Endothelial cell of umbilical vein (primary cell): ENCODE measurements around the gene MRTFA. TPM values are rescaled to one million over a fixed set of nuclear protein-coding genes. Genes with fewer than 3 reads are reported as not detected.
"Not testable (repeated sequence)": the region's sequence is repeated elsewhere in the genome, so short reads cannot be mapped to it uniquely, and the experiment has no call there.

Source experiments
- BruUV-seq: library from RNA; stranded (reverse); fragments of 400-500 nt; replicated peaks from 2 replicates; lab custom pipeline; 2021; lab: Mats Ljungman, UMichigan
- CTCF ChIA-PET: fragments of 300-600, 350-600 bp; sonication (Branson Sonifier 250); formaldehyde crosslinking; loops from one replicate; lab custom pipeline; 2021; ENCODE audit warnings: antibody characterized with exemption, inconsistent platforms; lab: Charles Lee
- POLR2A ChIA-PET: fragments of 300-600, 350-600 bp; sonication (Branson Sonifier 250); formaldehyde crosslinking; loops from one replicate; lab custom pipeline; 2021; ENCODE audit warnings: antibody characterized with exemption, inconsistent platforms; lab: Charles Lee
- DNase-seq: peaks from one replicate; pipeline ENCODE4 v3.0.0-alpha.2; 2011; ENCODE audit warnings: low read depth, low spot score
- FAIRE-seq: peaks from 2 replicates; lab custom pipeline; 2011; peaks lifted over from hg19 to GRCh38; lab: Jason Lieb, UNC
- H2AFZ ChIP-seq: 2 replicates; pipeline ENCODE4 v1.6.0; 2012; ENCODE audit warnings: low read depth, low read length, control low read depth, inconsistent platforms
- H3K27ac ChIP-seq: 2 replicates; pipeline ENCODE4 v1.5.1; 2011; ENCODE audit warnings: low read depth, mild to moderate bottlenecking, control low read depth, low read length, moderate library complexity; ENCODE audit not compliant: insufficient read depth
- H3K27me3 ChIP-seq, 2 experiments: 2 replicates each; pipeline versions ENCODE4 v1.6.0 to v1.6.1; 2011; ENCODE audit warnings: low read length in 2 of 2, mixed read lengths in 1 of 2; ENCODE audit not compliant: control insufficient read depth in 2 of 2, insufficient read depth in 2 of 2
- H3K36me3 ChIP-seq, 2 experiments: 2 replicates in 1 of 2; 3 replicates in 1 of 2; pipeline ENCODE4 v1.5.1; 2011; ENCODE audit warnings: low read length in 2 of 2, mild to moderate bottlenecking in 1 of 2, moderate library complexity in 1 of 2; ENCODE audit not compliant: control insufficient read depth in 2 of 2, insufficient read depth in 2 of 2; ENCODE audit errors: extremely low read depth in 1 of 2
- H3K4me1 ChIP-seq: 3 replicates; pipeline ENCODE4 v1.5.1; 2011; ENCODE audit warnings: mild to moderate bottlenecking, low read length; ENCODE audit not compliant: control insufficient read depth, insufficient read depth; ENCODE audit errors: extremely low read depth
- H3K4me2 ChIP-seq: 2 replicates; pipeline ENCODE4 v1.6.1; 2011; ENCODE audit warnings: low read length, control low read depth, mixed read lengths; ENCODE audit not compliant: insufficient read depth
- H3K4me3 ChIP-seq, 3 experiments: fragments of 200-600 bp in 1 of 3; sonication (generic), shearing (Covaris generic) in 1 of 3; replicated peaks in 1 of 3; 2 replicates each; pipeline ENCODE4 v1.5.1; 2011 to 2016; ENCODE audit warnings: control low read depth in 3 of 3, low read length in 3 of 3, mild to moderate bottlenecking in 2 of 3, inconsistent platforms in 1 of 3, low read depth in 1 of 3, moderate library complexity in 1 of 3; ENCODE audit not compliant: insufficient read depth in 1 of 3
- H3K79me2 ChIP-seq: 2 replicates; pipeline ENCODE4 v1.6.0; 2012; ENCODE audit warnings: low read length, inconsistent platforms; ENCODE audit not compliant: control insufficient read depth, insufficient read depth
- H3K9ac ChIP-seq: replicated peaks from 2 replicates; pipeline ENCODE3; 2011; ENCODE audit warnings: low read length, control low read depth; ENCODE audit not compliant: insufficient read depth; ENCODE audit errors: extremely low read depth
- H3K9me1 ChIP-seq: replicated peaks from 3 replicates; pipeline ENCODE4 v1.6.0; 2011; ENCODE audit warnings: mild to moderate bottlenecking, low read length; ENCODE audit not compliant: control insufficient read depth, insufficient read depth; ENCODE audit errors: extremely low read depth
- H3K9me3 ChIP-seq: replicated peaks from 2 replicates; pipeline ENCODE4 v1.5.1; 2012; ENCODE audit warnings: low read length, inconsistent platforms; ENCODE audit not compliant: control insufficient read depth, insufficient read depth
- H4K20me1 ChIP-seq: replicated peaks from 2 replicates; pipeline ENCODE3; 2011; ENCODE audit warnings: mild to moderate bottlenecking, low read length; ENCODE audit not compliant: control insufficient read depth, insufficient read depth; ENCODE audit errors: extremely low read depth
- EZH2 ChIP-seq: IDR thresholded peaks from 2 replicates; pipeline ENCODE4 v1.6.1; 2012; ENCODE audit warnings: borderline replicate concordance, low read depth, mild to moderate bottlenecking, moderate library complexity, low read length, inconsistent platforms; ENCODE audit not compliant: severe bottlenecking
- FOS ChIP-seq: IDR thresholded peaks from 2 replicates; pipeline ENCODE4 v1.6.1; 2011; ENCODE audit warnings: mild to moderate bottlenecking, low read length, moderate library complexity, borderline replicate concordance; ENCODE audit not compliant: insufficient read depth
- GATA2 ChIP-seq: IDR thresholded peaks from 2 replicates; pipeline ENCODE4 v1.7.0; 2011; ENCODE audit warnings: low read depth, mild to moderate bottlenecking, moderate library complexity, mixed read lengths, low read length; ENCODE audit not compliant: insufficient read length, insufficient read depth
- JUN ChIP-seq: IDR thresholded peaks from 2 replicates; pipeline ENCODE4 v1.6.1; 2011; ENCODE audit warnings: borderline replicate concordance, low read depth; ENCODE audit not compliant: insufficient read length, insufficient read depth
- MYC ChIP-seq: IDR thresholded peaks from one replicate; pipeline ENCODE4 v1.6.1; 2011; ENCODE audit warnings: mild to moderate bottlenecking, low read depth, low read length
- POLR2A ChIP-seq: IDR thresholded peaks from 2 replicates; pipeline ENCODE4 v1.6.1; 2012; ENCODE audit warnings: low read depth, mild to moderate bottlenecking, control low read depth, low read length
- POLR2AphosphoS5 ChIP-seq: IDR thresholded peaks from 2 replicates; pipeline ENCODE4 v1.6.1; 2012; ENCODE audit warnings: low read depth, mild to moderate bottlenecking, control low read depth, low read length, moderate library complexity; ENCODE audit not compliant: insufficient read depth
- dilution Hi-C: fragments of 300-500 bp; cut with MboI; formaldehyde crosslinking; loops from one replicate; pipeline ENCODE4 v1.15.0; 2019; ENCODE audit warnings: low sequenced_read_pairs; ENCODE audit not compliant: extremely low pct_ligation_motif_present
- intact Hi-C: fragments of 100-400 bp; cut with micrococcal nuclease; formaldehyde crosslinking; loops from one replicate; pipeline ENCODE4 v1.10.0; 2022
- polyA plus RNA-seq, 4 experiments: library from polyadenylated mRNA; depleted of rRNA in 3 of 4; stranded (reverse) in 3 of 4; unstranded in 1 of 4; fragments of >200 nt; gene quantifications; 2 replicates each; pipeline versions ENCODE4 v1.2.1 to v1.2.3, GENCODE V29; 2011 to 2012; ENCODE audit warnings: missing spikeins in 1 of 4
- total RNA-seq: library from RNA; stranded (reverse); gene quantifications from 2 replicates; pipeline ENCODE4 v1.2.3, GENCODE V29; 2021
- TF ChIP-seq, protein P1 (sequence below): IDR thresholded peaks from 2 replicates; pipeline ENCODE4 v1.6.1; 2011; ENCODE audit not compliant: insufficient read depth, insufficient read length
- TF ChIP-seq, protein P2 (sequence below), 2 donors: IDR thresholded peaks; 1 replicate in 1 of 2; 2 replicates in 1 of 2; pipeline ENCODE4 v1.5.1; 2011; ENCODE audit warnings: low read length in 2 of 2, mild to moderate bottlenecking in 2 of 2, moderate library complexity in 2 of 2, control low read depth in 1 of 2, inconsistent platforms in 1 of 2, low read depth in 1 of 2; ENCODE audit not compliant: insufficient read depth in 1 of 2; ENCODE audit errors: extremely low read depth in 1 of 2

MRTFA gene
- total and polyA plus RNA-seq, 2 donors (not counting 3 experiments of a cell fraction or from before 2014, with no cell fraction given): 13.6 to 44.1 TPM

DNA sequence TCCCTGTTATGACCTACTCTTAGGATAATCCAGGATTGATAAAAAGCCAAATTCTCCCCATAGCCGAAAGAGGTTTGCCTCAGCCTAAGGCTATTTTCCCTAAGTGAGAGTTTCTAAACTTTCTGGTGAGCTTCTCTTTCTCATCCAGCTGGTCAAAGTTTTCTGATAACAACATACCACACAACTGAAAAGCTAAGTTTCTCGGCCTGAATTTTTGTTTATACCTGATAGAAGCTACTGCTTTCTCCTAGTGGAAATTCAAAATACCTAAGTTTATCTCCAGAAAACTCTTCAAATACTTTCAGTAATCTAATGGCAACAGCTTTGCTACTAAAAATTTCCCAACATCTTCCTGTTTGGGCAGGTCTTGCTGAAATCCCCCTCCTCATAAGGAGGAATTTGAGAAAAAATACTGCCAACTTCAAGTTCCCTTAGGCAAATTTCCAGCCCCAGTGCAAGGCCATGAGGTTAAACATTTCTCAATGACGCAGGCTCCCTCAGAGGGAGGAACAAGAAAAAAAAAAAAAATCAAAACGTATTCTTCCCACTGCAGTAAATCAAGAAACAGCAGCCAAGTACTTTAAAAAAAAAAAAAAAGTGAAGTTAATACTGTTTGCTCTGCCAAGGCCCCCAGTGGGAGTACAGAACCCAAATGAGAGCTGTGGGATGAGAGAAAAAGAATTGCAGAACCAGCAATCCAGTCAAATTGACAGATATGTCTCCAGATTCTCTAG is 127.0 kb downstream of the MRTFA start:
- H3K4me3 ChIP-seq: no peak overlapping the region
- no peak overlapping the region for H3K27ac ChIP-seq
- ChIA-PET CTCF (interaction anchor here (0.6 to 2.2 kb wide), 8 partner anchors 10 to 137 kb away, joined by 3 to 7 read pairs (median 3); no protein-coding TSS in a partner anchor), POLR2A (interaction anchor here (0.6 kb wide), 1 partner anchor 150 kb away, joined by 9 read pairs; no protein-coding TSS in a partner anchor)
- TF ChIP-seq GATA2: no peak
- TF ChIP-seq EZH2: no peak
- no peak for TF ChIP-seq POLR2AphosphoS5
- TF ChIP-seq JUN: no peak
- no peak for TF ChIP-seq MYC
- no peak for TF ChIP-seq POLR2A
- TF ChIP-seq FOS: no peak
- TF ChIP-seq, protein P1, sequence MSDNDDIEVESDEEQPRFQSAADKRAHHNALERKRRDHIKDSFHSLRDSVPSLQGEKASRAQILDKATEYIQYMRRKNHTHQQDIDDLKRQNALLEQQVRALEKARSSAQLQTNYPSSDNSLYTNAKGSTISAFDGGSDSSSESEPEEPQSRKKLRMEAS: no peak
- TF ChIP-seq, protein P2, sequence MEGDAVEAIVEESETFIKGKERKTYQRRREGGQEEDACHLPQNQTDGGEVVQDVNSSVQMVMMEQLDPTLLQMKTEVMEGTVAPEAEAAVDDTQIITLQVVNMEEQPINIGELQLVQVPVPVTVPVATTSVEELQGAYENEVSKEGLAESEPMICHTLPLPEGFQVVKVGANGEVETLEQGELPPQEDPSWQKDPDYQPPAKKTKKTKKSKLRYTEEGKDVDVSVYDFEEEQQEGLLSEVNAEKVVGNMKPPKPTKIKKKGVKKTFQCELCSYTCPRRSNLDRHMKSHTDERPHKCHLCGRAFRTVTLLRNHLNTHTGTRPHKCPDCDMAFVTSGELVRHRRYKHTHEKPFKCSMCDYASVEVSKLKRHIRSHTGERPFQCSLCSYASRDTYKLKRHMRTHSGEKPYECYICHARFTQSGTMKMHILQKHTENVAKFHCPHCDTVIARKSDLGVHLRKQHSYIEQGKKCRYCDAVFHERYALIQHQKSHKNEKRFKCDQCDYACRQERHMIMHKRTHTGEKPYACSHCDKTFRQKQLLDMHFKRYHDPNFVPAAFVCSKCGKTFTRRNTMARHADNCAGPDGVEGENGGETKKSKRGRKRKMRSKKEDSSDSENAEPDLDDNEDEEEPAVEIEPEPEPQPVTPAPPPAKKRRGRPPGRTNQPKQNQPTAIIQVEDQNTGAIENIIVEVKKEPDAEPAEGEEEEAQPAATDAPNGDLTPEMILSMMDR (IDR thresholded peaks at IDR 0.05; ENCODE audit: extremely low read depth in 1 of 2, insufficient read depth in 1 of 2, low read depth in 1 of 2, low read length in 2 of 2): no peak
- H3K9me1 ChIP-seq: no peaks in the 10 kb centered on the region
- no TSS peak for BruUV-seq
- no peaks in the 10 kb centered on the region for H3K27me3 ChIP-seq
- H3K9ac ChIP-seq: no peak overlapping the region
- H4K20me1 ChIP-seq: no peaks in the 10 kb centered on the region
- H3K79me2 ChIP-seq: no peaks in the 10 kb centered on the region
- DNase-seq (peak; percentile 84), FAIRE-seq (no peak)
- H2AFZ ChIP-seq: no peak overlapping the region
- no peaks in the 10 kb centered on the region for H3K36me3 ChIP-seq
- H3K4me1 ChIP-seq: no peaks in the 10 kb centered on the region
- dilution Hi-C loops (no loop called here), intact Hi-C loops (no loop called here)
- H3K4me2 ChIP-seq: no peak overlapping the region
- H3K9me3 ChIP-seq: no peaks in the 10 kb centered on the region

DNA sequence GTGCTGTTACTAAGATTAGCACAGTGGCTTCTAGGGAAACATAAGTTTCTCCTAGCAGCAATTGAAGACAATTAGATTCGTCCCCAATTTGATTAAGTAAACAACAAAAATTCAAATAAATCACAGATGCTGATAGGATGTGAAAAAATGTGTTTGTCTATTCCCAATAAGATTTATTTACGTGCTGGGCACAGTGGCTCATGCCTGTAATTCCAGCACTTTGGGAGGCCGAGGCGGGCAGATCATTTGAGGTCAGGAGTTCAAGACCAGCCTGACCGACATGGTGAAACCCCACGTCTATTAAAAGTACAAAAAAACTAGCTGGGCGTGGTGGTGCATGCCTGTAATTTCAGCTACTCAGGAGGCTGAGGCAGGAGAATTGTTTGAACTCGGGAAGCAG is 128.5 kb downstream of the MRTFA start:
- POLR2A ChIA-PET, intact Hi-C loops, H3K4me2 ChIP-seq, DNase-seq, H3K4me3 ChIP-seq, dilution Hi-C loops, H3K4me1 ChIP-seq, H3K9ac ChIP-seq, H3K27me3 ChIP-seq, BruUV-seq, H3K9me1 ChIP-seq, FAIRE-seq, H2AFZ ChIP-seq, H3K27ac ChIP-seq, H3K36me3 ChIP-seq, H3K79me2 ChIP-seq, H3K9me3 ChIP-seq, H4K20me1 ChIP-seq: not testable (repeated sequence)
- CTCF ChIA-PET: interaction anchor here (1.2 to 2.2 kb wide), 4 partner anchors 16 to 123 kb away, joined by 3 to 7 read pairs (median 6); no protein-coding TSS in a partner anchor
